ENCODE results near the gene AXIN1. TPM values are rescaled to one million over a fixed set of nuclear protein-coding genes. Genes with fewer than 3 reads are reported as not detected.

AXIN1 gene
- total RNA-seq, 2 donors from 2014 or later = 14.8 TPM

DNA sequence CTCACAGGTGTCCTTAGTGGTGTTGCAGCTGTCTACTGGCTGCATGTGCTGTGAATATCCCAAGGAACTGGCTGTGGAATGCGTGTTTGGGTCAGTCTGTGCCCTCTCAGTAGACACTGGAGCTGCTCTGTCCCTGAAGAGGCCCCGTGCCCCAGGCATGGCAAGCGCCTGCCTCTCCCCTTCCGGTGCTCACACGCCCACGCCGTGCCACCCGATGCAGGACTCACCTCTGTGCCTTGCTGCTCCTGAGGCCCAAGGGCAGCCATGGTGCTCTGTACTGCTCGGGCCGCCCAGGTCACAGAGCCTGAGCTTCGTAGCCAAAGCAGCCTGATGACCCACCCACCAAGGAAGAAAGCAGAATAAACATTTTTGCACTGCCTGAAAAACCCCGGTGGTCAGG lies 86.8 kb downstream of the AXIN1 start:
- DNase-seq = peak in 1 of 4 donors; percentile 35
- TF ChIP-seq CTCF (IDR thresholded peaks at IDR 0.05) (no peak), POLR2A (IDR thresholded peaks at IDR 0.05) (no peak)
- Histone ChIP-seq H3K36me3 (replicated peaks in 1 of 2; ENCODE audit: insufficient read depth in 1 of 2, low read depth in 2 of 2) (peaks cover 4 to 6% of the 10 kb centered on the region in 2 donors), H3K4me1 (peaks cover 37% of the 10 kb centered on the region), H3K9me3 (no peaks in the 10 kb centered on the region), H3K27ac (no peak overlapping the region), H3K27me3 (no peaks in the 10 kb centered on the region), H3K4me3 (no peak overlapping the region)
- intact Hi-C loops (cut with DNase I) = no loop called here
- WGBS, 2 donors = 76% methylated on average over 12 of the region's 12 CpGs; no CpG with 5 or more reads in 1 of the 2 donors
- ATAC-seq = no peak

DNA sequence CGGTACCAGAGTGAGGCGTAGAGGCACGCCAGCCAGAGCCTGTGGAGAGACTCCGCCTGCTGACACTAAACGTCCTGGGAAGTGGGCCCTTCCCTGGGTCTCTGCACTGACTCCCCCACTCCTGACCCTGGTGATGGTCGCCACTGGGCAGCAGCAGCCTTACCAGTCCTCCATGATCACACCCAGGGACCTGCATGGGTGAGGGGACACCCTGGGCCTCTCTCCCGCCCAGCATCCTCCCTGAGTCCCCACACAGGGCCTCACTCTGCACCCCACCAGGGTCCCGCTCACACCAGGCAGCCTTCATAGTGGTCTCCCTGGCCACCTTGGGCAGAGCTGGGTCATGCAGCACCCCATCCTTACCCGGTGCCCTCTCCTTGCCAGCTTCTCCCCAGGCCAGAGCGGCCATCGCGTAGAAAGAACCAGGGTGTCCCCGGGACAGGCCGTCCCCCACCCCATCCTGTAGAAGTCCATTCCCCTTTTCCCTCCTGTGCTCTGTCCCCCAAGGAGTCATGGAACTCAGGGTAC lies 87.5 kb downstream of the AXIN1 start:
- H3K27ac ChIP-seq = no peak overlapping the region
- no peaks in the 10 kb centered on the region for H3K9me3 ChIP-seq
- no peaks in the 10 kb centered on the region for H3K27me3 ChIP-seq
- DNase-seq = no peak
- no peak for TF ChIP-seq POLR2A (IDR thresholded peaks at IDR 0.05)
- TF ChIP-seq CTCF (IDR thresholded peaks at IDR 0.05) = no peak
- no peak overlapping the region for H3K4me3 ChIP-seq
- ATAC-seq = no peak
- peaks cover 6% of the 10 kb centered on the region in 2 donors for H3K36me3 ChIP-seq (replicated peaks in 1 of 2; ENCODE audit: insufficient read depth in 1 of 2, low read depth in 2 of 2)
- 90 to 95% methylated on average over 9 to 14 of the region's 14 CpGs for WGBS, 2 donors
- intact Hi-C loops (cut with DNase I) = no loop called here
- peaks cover 30% of the 10 kb centered on the region for H3K4me1 ChIP-seq

DNA sequence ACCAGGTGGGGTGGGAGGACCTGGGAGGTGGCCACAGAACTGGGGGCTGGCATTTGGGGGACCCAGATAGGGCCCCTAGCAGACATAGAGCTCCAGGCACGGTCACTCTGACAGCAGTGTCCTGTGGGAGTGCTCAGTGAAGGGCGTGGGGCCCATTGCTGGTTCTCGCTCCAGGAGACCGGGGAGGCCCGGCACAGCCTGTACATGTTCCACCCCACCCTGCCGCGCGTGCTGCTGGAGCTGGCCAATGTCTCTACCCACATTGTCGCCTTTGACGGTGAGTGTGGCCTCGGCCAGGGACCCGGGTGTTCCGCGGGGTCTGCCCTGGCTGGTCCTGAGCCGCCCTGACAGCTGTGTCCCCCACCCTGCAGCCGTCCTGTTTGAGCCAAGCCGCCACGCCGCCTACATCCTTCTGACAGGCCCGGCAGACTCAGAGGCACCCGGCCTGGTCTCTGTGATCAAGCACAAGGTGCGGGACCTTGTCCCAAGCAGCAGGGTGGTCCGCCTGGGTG lies 88.0 kb downstream of the AXIN1 start:
- no peak for ATAC-seq
- H3K27ac ChIP-seq = no peak overlapping the region
- no peak for DNase-seq
- intact Hi-C loops (cut with DNase I) = no loop called here
- H3K4me1 ChIP-seq = peaks cover 25% of the 10 kb centered on the region
- H3K36me3 ChIP-seq (replicated peaks in 1 of 2; ENCODE audit: insufficient read depth in 1 of 2, low read depth in 2 of 2) = peaks cover 6 to 10% of the 10 kb centered on the region in 2 donors
- no peak overlapping the region for H3K4me3 ChIP-seq
- no peaks in the 10 kb centered on the region for H3K27me3 ChIP-seq
- WGBS, 2 donors = 91 to 94% methylated on average over 9 to 23 of the region's 23 CpGs
- no peak for TF ChIP-seq CTCF (IDR thresholded peaks at IDR 0.05)
- no peak for TF ChIP-seq POLR2A (IDR thresholded peaks at IDR 0.05)
- no peaks in the 10 kb centered on the region for H3K9me3 ChIP-seq

GRCh38 chr16:263944-264343 lies 88.6 kb downstream of the AXIN1 start:
- intact Hi-C loops (cut with DNase I) = no loop called here
- peaks cover 19% of the 10 kb centered on the region for H3K4me1 ChIP-seq
- TF ChIP-seq CTCF (IDR thresholded peaks at IDR 0.05) = no peak
- no peak for TF ChIP-seq POLR2A (IDR thresholded peaks at IDR 0.05)
- peaks cover 6 to 11% of the 10 kb centered on the region in 2 donors for H3K36me3 ChIP-seq (replicated peaks in 1 of 2; ENCODE audit: insufficient read depth in 1 of 2, low read depth in 2 of 2)
- no peak overlapping the region for H3K4me3 ChIP-seq
- no peaks in the 10 kb centered on the region for H3K9me3 ChIP-seq
- no peaks in the 10 kb centered on the region for H3K27me3 ChIP-seq
- no peak for DNase-seq
- ATAC-seq = no peak
- no peak overlapping the region for H3K27ac ChIP-seq
- WGBS, 2 donors = 92 to 100% methylated on average over 2 to 17 of the region's 17 CpGs

DNA sequence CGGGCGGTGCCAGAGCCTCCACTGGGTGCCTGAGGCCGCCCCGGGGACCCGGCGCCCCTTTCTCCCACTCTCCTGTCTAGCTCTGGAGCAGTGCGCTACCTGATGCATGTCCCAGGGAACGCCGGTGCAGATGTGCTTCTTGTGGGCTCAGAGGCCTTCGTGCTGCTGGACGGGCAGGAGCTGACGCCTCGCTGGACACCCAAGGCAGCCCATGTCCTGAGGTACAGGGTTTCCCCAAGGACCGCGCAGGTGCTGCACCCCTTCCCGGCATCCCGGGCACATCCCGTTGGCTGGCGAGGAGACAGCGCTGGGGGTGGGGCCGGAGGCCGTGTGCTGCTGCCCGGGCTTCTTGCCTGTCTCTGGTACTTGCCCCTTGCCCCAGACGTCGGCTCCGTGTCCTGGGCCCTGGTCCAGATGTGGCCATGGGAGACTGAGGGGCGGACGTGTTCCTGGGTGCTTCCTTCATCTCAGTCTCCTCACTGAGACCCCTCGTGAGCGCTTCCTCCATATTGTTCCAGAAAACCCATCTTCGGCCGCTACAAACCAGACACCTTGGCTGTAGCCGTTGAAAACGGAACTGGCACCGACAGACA lies 89.2 kb downstream of the AXIN1 start:
- WGBS, 2 donors = 96% methylated on average over 9 to 31 of the region's 35 CpGs
- Histone ChIP-seq H3K4me3 (no peak overlapping the region), H3K36me3 (replicated peaks in 1 of 2; ENCODE audit: insufficient read depth in 1 of 2, low read depth in 2 of 2) (peaks cover 6 to 11% of the 10 kb centered on the region in 2 donors), H3K9me3 (no peaks in the 10 kb centered on the region), H3K4me1 (peaks cover 13% of the 10 kb centered on the region), H3K27ac (no peak overlapping the region), H3K27me3 (no peaks in the 10 kb centered on the region)
- DNase-seq = no peak
- no peak for ATAC-seq
- intact Hi-C loops (cut with DNase I) = no loop called here
- TF ChIP-seq CTCF (IDR thresholded peaks at IDR 0.05) = no peak
- no peak for TF ChIP-seq POLR2A (IDR thresholded peaks at IDR 0.05)
